SKM-1 (cell line): ENCODE data around the gene GKN2.
"Not testable (repeated sequence)": the region's sequence is repeated elsewhere in the genome, so short reads cannot be mapped to it uniquely, and the experiment has no call there.

ENCODE experiments used
- DNase-seq: peaks from one replicate; lab custom pipeline; 2025; ENCODE audit not compliant: unreplicated experiment; lab: John Stamatoyannopoulos, UW

The GKN2 gene

DNA sequence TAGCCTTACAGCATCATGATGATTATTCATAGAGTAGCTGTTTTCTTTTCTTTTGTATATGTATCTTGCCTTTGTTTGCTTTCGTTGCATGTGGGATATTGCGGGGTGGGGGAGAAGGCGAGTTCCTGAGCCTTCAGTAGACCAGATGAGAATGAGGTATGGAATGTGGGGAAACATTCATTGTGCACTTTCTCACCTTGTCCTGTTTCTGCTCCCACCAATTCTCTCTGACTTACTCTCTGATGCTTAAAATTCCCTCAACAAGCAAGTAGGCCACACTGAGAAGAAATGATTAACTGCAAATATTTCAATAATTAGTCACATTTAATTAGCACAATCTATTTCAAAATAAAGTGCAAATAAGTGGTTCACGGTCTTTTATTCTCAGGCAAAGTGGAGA is 31.0 kb downstream of the GKN2 start:
- no peak for DNase-seq

DNA sequence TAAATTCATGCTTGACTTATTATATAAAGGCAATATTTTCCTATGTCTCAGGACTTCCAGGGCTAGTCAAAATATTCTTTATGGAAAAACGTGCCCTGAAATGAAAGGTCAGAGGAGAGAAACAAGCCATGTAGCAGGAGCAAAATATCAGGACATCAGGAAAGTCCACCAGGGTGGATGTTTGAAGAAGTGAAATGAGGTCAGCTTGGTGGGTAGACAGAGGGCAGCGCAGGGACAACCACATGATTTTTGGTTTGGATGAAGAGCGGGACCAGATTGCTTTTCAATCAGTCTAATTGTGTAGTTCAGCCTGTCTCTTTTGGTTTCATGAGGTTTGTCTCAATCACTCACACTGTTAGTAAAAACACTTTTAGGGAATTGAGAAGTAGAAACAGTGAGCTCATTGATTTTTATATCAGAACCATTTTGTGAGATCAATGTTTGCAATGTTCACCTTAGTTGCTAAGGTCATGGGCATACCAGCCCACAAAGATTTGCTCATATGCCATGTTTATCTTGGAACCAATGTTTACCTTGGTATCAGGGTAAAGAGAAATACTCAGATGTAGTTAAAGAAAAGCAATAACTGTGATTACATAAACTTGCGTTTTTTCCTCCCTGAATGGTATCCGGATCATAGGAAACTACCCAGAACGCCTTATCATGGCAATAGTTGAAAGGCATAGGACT is 32.1 kb downstream of the GKN2 start:
- DNase-seq, result no peak

DNA sequence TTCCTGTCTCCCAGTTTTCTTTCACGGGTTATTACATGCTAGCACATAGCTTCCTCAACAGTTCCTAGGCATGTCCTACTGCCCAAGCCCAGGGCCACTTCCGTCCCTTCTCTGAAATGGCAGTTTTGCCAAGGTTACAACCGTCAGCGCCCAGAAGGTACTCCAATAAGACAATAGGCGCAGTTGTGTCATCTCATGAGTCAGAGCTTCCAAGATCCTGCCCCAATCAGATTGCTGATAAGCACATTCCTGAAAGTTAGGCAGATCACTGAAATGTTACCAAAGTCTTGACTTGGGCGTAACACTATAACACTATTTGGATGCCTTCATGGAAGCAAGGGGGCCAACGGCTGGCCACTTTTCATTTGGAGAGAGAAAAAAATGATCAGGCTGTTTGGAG is 34.2 kb downstream of the GKN2 start:
- no peak for DNase-seq

DNA sequence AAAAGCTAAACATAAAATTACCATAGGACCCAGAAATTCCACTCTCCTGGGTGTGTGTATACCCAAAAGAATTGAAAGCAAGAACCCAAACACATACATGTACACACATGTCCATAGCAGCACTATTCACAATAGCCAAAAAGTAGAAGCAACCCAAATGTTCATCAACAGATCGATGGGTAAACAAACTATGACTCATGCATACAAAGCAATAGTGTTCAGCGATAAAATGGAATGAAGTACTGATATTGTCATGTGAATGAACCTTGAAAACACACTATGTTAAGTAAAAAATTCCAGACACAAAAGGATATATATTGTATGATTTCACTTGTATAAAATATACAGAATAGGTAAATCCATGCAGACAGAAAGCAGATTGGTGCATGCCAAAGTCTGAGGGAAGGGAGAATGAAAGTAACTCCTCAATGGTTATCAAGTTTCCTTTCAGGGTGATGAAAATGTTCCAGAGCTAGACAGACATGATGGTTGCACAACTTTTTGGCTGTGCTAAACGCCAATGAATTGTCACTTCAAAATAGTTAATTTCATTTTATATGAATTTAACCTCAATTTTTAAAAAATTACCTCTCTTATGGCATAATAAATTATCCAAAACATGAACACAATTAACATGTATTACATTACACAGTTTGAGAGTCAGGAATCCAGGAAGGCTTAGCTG is 35.5 kb downstream of the GKN2 start:
- DNase-seq, result no peak

DNA sequence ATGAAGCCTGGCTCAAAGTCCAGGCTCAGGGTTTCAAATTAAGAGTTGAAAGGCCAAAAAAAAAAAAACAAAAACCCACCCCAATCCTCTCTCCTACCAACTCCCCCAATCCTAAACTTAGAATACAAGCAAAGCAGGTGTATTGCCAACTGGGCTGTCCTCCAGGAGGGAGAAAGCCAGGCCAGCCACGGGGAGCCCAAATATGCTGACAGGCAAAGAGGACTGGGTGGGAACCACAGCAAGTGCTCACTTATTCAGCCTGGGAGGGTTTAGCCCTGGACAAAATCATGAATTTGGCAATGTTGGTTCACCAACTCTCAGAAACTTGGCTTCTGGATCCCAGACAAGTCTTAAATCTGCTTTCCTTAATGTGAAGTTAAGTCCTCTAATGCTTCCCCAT is 36.5 kb downstream of the GKN2 start:
- DNase-seq, result no peak

DNA sequence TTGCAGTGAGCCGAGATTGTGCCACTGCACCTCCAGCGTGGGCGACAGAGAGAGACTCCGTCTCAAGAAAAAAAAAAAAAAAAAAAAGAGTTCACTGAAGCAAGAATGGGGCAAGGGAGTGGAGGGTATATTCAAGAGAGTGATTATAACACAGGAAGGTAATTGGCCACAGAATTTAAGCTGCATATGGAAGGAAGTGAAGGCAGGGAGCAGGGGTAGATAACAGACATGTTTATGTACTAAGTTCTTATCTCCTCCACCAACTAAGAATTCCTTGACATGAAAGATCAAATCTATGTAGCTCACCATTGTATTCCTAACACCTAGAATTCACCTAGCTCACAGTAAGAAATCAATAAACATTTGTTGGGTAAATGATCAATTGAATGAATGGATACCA is 37.3 kb downstream of the GKN2 start:
- DNase-seq, result no peak

DNA sequence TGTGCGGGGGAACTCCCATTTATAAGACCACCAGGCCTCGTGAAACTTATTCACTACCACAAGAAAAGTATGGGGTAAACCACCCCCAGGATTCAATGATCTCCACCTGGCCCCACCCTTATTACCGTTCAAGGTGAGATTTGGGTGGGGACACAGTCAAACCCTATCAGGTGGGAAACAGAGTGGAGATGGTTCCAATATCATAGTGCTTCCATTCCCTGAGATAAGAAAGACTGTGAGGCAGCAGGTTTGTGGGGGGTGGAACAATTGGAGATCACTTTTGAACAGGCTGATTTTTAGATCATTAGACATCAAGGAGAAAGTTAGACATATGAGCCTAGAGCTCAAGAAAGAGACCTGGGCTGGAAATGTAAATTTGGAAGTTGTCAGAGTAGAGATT is 39.3 kb downstream of the GKN2 start:
- DNase-seq, result no peak

DNA sequence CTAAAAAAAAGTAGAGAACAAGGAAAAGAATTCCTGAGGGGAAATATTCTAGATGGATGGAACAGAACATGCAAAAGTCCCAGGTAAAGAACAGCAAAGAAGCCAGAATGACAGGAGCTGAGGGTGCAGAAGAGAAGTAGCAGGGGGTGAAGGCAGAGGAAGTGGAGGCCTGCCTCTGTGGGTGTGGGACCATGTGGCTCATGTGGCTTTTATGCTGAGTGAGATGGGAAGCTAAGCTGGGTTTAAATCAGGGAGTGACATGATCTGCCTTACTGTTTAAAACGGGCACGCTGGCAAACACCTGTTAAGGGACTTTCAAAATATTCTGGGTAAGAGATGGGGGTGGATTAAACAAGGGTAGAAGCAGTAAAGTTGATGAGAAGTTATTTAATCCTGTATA is 40.0 kb downstream of the GKN2 start:
- peak; percentile 18 for DNase-seq

DNA sequence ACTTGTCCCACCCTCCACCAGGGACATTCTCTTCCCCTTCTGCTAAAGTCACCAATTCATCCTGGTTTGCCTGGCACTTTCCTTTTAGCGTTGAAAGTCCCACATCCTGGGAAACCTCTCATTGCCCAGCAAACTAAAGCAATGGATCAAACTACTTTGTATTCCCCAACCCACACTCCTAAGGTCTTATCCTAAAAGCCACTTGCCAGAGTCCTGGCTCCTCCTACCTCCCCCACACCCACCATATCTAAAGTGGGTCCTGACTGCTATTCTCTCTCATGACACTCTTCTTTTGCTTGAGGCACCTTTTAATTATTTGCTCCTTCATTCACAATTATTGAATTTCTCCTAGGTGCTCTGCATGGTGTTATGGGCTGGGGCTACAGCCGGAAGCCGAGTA is 40.6 kb downstream of the GKN2 start:
- no peak for DNase-seq

DNA sequence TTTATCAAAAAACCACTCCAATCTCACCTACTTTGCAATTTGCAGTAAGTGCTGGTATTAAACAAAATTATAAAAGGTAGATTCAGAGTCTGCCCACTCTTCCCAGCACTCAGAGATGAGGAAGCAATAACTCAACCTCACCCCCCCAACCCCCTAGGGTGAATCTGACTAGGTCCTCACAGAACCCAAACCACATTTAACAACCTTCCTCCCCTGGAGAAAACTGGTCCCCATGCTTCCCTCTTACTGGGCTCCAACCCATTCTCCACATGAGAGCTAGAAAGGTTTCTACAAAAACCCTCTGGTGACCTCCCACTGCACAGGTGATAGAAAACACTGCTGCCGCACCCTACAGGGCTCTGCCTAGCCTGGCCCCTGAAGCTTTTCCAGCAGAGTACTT is 41.0 kb downstream of the GKN2 start:
- DNase-seq, result no peak

DNA sequence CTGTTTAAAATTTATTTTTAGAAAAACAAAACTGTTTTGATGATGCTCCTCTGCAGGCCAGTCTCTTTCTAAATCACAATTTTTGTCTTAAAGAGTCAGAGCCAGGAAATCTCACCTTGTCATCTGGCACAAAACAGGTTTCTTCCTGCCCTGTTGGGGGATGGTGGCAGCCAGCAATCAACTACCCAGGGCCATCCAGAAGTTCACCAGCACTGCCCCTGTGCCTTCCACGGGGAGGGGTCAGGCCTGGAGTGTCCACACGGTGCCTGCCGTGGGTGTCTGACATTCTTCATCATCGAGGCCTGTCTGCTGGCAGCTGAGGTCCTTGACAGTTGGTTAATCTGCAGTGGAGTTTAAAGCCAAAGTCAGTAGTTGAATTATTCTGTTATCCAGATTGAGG is 41.4 kb downstream of the GKN2 start:
- DNase-seq, result no peak

DNA sequence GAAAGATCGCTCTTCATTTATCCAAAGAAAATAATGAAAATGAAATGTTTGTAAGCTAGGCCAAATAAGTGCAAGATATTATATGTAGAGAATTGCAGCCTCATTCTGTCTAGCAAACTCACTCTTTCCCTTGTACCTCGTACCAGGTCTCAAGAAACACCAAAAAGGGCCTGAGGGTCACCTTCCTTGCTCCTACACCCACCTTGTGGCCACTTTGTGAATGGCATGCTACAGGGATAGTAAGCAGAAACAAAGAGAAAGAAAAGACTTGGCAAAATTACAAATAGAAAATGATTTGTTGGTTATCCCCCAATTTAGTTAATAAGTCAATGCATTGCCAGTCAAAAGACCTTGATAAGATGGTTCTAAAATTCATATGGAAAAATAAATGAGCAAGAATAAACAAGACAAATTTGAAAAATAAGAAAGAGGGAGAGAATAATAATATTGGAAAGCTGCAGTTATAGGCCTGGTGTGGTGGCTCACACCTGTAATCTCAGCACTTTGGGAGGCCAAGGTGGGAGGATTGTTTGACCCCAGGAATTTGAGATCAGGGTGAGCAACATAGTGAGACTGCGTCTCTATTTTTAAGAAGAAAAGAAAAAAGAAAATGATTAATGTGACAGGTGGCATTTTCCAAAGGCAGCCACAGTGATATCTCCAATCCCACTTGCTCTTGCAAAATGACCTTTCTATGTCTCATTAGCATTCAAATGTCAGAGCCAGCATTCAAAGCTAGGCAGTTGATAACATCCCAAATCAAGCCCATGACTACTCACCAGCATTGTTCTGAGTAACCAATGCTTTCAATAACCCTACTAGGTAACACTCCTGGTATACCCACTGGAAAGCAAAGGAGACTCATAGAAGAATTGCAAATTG is 42.7 kb downstream of the GKN2 start:
- DNase-seq, result peak; percentile 43

DNA sequence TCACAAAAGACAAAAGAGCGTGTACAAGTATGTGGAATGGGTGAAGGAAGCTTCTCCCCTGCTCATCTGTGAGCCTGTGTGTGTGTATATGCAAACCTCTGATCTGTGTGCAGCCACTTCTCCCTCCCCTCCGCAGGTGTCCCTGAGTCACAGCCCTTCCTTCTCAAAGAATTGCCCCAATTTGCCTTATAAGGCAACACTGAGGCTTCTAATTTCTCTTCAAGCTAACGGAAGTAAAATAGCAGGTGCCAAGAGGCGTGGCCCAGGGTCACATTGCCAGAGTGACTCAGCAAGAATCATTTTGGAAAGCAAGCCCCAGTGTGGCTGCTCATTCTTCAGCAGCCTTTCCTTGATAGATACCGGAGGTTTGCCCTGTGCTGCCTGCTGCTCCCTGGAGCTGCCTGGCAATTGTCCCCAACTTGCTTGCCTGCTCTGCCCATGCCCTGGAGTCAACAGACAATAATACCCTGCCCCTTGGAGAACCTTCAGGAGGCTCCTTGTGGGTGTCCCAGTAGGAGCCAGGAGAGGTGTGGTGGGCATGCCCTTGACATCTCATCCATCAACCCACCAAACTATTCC is 44.2 kb downstream of the GKN2 start:
- DNase-seq, result peak; percentile 71

DNA sequence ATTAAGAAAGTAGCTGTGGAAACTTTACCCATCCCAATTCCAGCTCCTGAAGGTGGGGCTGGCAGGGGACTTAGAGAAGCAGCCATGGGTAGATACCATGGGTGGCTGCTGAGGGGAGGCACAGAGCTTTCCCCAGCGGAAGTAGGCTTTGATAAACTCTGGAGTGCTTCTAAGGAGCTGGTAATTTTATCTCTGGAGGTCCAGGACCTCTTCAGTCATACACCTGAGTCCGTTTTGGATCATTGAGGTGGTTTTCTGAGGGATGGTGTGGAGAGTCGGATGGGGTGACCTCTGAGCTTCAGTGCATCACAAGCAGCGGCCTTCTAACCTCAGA is 44.8 kb downstream of the GKN2 start:
- DNase-seq, result no peak

DNA sequence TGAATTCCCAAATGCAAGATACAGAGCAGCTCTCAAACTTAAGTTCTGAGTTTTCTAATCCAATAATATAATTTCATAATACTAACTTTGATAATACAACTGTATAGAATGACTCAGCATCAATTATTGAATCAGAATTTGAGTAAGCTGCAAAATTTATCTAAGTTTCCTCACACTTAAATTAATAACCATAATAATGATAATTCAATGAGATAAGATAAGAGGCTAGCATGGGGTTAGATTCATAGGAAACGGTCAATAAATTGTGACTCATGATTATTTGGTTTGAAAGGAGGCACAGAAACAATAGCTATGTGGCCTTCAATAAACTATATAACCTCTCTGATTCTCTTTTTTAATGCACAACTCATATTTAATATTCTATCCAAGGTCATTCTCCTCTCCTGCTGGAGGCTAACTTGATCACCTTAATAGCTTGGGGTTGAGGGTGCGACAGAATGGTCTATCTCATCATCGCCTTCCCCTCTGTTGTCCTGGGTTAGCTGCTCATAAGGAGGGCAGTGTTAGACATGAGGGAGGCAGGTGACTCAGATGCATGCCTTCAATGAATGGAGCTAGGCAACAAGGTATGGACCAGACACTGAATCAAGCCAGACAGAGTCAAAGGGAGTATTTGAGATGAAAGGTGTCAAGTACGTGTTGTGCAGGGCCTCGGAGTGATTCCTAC is 45.3 kb downstream of the GKN2 start:
- no peak for DNase-seq

DNA sequence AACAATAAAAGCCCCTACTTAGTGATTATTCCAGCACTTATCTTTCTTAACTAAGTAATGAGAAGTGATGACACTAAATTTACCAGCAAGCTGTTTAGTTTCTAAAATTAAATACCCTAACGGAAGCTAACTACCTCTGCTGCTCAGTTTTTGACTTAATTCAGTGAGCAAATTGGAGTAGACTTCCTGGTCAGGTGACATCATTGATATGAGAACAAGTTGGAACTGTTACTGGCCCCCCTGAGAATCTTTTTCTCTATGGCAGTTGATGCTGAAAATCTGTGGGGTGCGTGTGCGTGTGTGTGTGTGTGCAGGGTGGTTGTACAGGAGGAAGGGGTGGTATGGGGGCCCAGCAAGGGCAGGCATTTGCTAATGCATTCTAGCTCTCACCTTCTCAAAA is 46.0 kb downstream of the GKN2 start:
- DNase-seq, result no peak

DNA sequence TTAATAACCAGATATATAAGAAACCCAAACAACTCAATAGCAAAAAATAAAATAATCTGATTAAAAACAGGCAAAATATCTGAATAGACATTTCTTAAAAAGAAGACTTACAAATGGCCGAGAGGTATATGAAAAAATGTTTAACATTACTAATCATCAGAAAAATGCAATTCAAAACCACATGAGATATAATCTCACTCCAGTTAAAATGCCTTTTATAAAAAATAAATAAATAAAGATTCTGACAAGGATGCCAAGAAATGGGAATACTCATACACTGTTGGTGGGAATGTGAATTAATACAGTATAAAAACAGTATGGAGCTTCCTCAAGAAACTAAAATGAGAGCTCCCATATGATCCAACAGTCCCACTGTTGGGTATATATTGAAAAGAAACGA is 47.6 kb downstream of the GKN2 start:
- DNase-seq, result no peak

DNA sequence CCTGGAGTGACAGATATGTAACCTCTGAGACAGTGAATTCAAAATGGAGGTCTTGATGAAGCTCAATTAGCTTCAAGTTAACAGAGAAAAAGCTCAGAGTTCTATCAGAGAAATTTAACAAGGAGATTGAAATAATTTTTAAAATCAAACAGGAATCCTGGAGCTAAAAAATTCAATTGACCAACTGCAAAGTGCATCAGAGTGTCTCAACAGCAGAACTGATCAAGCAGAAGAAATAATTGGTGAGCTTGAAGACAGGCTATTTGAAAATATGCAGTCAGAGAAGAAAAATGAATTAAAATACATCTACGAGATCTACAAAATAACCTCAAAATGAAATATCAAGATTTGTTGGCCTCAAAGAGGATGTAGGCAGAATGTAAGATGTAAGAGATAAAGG is 51.1 kb downstream of the GKN2 start:
- DNase-seq, result no peak

DNA sequence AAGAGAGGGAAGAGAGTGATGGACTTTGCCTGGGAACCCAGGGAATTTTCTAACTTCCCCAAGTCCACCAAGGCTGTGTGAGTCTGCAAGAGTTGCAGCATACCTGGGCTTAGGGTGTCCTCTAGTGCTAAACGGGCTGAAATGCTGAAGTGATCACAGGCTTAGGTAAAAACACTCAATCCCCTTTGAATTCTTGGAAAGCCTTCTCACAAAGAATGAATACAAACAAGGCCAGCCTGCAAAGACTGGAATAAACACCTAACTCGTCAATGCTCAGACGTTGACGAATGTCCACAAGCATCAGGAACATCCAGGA is 51.5 kb downstream of the GKN2 start:
- no peak for DNase-seq

DNA sequence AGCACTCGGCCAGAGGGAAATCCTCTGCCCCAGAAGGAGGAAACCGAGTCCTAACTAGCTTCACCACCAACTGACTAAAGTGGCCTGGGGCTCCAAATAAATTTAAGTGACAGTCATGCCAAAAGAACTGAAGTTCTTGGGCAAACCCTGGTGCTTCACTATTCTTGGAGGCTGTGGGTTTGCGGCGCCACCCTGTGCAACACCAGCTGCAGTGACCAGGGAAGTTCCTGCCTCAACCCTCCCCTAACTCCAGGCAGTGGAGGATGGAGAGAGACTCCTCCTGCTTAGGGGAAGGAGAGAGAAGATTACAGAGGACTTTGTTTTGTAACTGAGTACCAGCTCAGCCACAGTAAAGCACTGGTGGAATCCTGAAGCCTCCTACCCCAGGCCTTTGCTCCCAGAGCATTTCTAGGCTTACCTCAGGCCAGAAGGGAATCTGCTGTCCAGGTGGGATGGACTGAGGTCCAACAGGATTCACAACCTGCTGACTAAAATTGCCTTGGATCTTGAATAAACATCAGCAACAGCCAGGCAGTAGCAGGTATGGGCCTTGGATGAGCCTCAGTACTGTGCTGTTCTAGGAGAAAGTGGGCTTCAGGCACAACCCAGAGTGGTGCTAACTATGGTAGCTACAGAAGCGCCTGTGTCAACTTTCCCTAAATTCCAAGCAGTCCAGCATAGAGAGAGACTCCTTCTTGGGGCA is 52.0 kb downstream of the GKN2 start:
- DNase-seq, result no peak

DNA sequence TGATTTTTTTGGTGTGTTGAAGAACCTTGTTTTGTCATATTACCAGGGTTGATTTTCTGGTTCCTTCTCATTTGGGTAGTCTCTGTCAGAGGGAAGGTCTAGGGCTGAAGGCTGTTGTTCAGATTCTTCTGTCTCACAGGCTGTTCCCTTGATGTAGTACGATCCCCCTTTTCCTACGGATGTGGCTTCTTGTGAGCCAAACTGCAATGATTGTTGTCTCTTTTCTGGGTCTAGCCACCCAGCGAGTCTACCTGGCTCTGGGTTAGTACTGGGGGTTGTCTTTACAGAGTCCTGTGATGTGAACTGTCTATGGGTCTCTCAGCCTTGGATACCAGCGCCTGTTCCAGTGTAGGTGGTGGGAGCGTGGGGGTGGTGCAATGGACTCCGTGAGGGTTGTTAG is 56.7 kb downstream of the GKN2 start:
- DNase-seq, result not testable (repeated sequence)
